Measurements from ENCODE around the gene TEX22. TPM values are rescaled to one million over a fixed set of nuclear protein-coding genes. Genes with fewer than 3 reads are reported as not detected.
A peak's percentile ranks its signal among the peaks of the same experiment; 100 is the strongest.
"Not testable (repeated sequence)": the region's sequence is repeated elsewhere in the genome, so short reads cannot be mapped to it uniquely, and the experiment has no call there.

The TEX22 gene
- total RNA-seq, 1 donor from 2014 or later: 5.7 TPM

DNA sequence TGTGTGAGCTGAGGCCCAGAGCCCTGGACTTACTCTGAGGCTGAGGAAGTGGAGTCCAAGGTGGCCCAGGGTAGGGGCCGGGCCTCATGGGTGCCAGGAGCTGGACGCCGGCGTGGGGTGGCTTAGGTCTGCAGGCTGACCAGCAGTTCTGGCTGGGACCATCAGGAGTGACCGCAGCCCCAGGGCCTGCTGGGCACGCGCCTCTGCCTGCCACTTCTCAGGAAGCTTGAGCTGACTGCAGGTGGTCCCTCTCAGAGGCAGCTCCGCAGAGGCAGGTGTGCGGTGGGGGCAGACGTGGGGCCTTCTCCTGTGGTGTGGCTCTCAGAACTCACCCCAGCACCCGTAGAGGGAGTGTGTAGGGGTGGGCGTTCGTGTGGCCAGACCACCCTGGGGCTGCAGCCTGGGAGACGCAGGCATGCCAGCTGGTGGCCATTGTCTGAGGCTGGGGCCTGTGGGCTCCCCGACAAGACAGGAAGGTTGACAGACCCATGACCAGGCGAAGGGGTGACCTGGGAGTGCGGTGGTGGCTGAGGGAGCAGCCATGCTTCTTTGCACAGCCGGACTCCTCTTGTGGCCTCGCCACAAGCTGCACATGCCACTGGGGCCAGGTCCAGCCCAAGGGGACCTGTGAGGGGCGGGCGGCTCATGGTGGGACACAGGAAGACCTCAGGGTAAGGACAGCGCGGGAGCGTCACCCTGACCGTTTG is 40.0 kb upstream of the TEX22 start:
- intact Hi-C loops (cut with micrococcal nuclease): no loop called here
- Mint-ChIP-seq H3K4me1 (no peaks in the 10 kb centered on the region), H3K27me3 (peaks cover 1% of the 10 kb centered on the region), H3K4me3 (no peak overlapping the region), H3K36me3 (ENCODE audit: low read depth) (no peaks in the 10 kb centered on the region), H3K27ac (no peak overlapping the region), H3K9me3 (no peaks in the 10 kb centered on the region)
- no peak for DNase-seq

DNA sequence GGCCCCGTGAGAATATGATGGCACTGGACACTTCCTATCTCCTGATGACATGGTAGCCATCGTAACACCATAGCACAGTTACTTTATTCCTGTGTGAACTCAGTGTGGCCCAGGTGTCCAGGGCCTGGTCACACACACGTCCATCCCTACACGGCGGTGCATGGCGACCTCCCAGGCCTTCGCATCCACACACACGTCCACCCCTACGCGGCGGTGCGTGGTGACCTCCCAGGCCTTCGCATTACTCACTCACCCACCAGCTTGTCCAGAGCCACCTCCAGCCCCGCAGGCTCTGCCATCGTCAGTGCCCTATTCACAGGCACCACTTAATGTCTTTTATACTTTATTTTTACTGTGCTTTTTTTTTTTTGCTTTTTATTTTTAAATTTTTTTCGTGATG is 39.4 kb upstream of the TEX22 start:
- Mint-ChIP-seq H3K36me3 (ENCODE audit: low read depth) (no peaks in the 10 kb centered on the region), H3K4me3 (no peak overlapping the region), H3K27ac (no peak overlapping the region), H3K4me1 (peaks cover 3% of the 10 kb centered on the region), H3K27me3 (peaks cover 8% of the 10 kb centered on the region), H3K9me3 (no peaks in the 10 kb centered on the region)
- no peak for DNase-seq
- intact Hi-C loops (cut with micrococcal nuclease): no loop called here

DNA sequence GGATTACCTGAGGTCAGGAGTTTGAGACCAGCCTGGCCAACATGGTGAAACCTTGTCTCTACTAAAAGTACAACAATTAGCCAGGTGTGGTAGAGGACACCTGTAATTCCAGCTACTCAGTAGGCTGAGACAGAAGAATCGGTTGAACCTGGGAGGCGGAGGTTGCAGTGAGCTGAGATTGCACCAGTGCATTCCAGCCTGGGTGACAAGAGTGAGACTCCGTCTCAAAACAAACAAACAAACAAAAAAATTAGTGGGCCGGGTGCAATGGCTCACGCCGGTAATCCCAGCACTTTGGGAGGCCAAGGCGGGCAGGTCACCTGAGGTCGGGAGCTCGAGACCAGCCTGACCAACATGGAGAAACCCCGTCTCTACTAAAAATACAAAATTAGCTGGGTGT is 36.9 kb upstream of the TEX22 start:
- H3K27ac Mint-ChIP-seq; H3K4me1 Mint-ChIP-seq; DNase-seq; H3K9me3 Mint-ChIP-seq; H3K4me3 Mint-ChIP-seq; intact Hi-C loops (cut with micrococcal nuclease); H3K36me3 Mint-ChIP-seq (ENCODE audit: low read depth); H3K27me3 Mint-ChIP-seq: not testable (repeated sequence)

DNA sequence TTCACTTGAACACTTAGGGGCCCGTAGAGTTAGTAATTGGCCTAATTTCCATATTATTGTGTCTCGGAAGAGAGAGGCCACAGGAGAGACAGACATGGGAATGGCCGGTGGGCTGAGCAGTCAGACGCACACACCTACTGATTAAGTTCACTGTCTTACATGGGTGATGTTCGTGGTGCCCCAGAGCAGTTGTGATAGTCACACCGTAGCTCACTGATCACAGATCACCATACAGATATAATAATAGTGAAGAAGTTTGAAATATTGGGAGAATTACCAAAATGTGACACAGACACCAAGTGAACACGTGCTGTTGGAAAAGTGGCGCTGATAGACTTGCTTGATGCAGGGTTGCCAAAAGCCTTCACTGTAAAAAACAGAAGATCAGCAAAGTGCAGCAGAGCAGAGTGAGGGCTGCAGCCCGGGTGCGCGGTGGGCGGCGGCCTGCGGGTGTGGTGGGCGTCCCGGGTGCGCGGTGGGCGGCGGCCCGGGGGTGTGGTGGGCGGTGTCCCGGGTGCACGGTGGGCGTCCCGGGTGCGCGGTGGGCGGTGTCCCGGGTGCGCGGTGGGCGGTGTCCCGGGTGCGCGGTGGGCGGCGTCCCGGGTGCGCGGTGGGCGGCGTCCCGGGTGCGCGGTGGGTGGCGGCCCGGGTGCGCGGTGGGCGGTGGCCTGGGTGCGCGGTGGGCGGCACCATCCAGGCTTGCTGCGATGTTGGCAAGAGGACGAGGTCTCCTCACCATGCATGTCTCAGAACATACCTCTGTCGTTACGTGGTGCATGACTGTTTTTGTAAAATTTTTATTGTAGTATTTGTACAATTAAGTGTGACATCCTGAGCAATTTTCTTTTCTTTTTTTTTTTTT is 34.3 kb upstream of the TEX22 start:
- Mint-ChIP-seq H3K27me3 (peaks cover 9% of the 10 kb centered on the region), H3K36me3 (ENCODE audit: low read depth) (no peaks in the 10 kb centered on the region), H3K4me3 (no peak overlapping the region), H3K9me3 (no peaks in the 10 kb centered on the region), H3K27ac (no peak overlapping the region), H3K4me1 (peaks cover 4% of the 10 kb centered on the region)
- intact Hi-C loops (cut with micrococcal nuclease): no loop called here
- peak; percentile 74 for DNase-seq

DNA sequence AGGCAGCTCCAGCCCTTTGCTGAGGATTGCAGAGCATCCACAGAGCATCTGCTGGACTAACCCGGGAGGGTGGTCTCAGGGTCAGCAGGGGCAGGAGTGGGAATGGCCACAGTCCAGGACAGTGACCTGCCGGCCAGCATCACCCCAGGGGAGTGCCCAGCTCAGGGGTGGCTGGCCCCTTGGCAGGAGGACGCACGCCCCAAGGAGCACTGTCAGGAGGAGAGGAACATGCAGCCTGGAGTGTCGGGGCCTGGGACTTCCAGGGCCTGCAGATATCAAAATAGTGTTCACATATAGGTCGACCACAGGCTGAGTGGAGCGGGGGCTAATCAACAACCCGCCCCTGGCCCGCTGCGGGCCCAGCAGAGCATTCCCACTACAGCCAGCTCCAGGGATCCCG is 33.2 kb upstream of the TEX22 start:
- Mint-ChIP-seq H3K27ac (no peak overlapping the region), H3K4me3 (no peak overlapping the region), H3K9me3 (no peaks in the 10 kb centered on the region), H3K36me3 (ENCODE audit: low read depth) (no peaks in the 10 kb centered on the region), H3K27me3 (peaks cover 9% of the 10 kb centered on the region), H3K4me1 (peaks cover 4% of the 10 kb centered on the region)
- intact Hi-C loops (cut with micrococcal nuclease): no loop called here
- DNase-seq: no peak

DNA sequence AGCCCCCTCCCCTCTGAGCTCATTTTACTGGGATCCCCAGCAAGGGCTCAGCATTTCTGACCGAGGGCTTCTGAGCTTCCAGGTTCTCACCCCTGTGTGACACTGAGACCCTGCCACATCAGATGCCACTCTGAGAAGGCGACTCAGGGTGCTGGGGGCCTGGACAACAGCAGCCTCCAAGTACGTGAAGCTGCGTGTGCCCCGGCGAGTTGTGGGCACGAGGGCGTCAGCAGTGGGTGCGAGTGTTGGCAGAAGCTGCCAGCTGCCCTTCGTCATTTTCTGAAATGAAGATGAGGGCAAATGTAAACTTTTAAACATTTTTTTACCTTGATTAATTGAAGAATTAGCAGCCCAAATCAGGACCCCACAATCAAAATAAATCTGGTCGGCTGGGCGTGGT is 32.7 kb upstream of the TEX22 start:
- no peaks in the 10 kb centered on the region for H3K9me3 Mint-ChIP-seq
- no peak overlapping the region for H3K27ac Mint-ChIP-seq
- H3K4me3 Mint-ChIP-seq: no peak overlapping the region
- peaks cover 9% of the 10 kb centered on the region for H3K27me3 Mint-ChIP-seq
- H3K4me1 Mint-ChIP-seq: peaks cover 5% of the 10 kb centered on the region
- DNase-seq: no peak
- intact Hi-C loops (cut with micrococcal nuclease): no loop called here
- no peaks in the 10 kb centered on the region for H3K36me3 Mint-ChIP-seq (ENCODE audit: low read depth)

DNA sequence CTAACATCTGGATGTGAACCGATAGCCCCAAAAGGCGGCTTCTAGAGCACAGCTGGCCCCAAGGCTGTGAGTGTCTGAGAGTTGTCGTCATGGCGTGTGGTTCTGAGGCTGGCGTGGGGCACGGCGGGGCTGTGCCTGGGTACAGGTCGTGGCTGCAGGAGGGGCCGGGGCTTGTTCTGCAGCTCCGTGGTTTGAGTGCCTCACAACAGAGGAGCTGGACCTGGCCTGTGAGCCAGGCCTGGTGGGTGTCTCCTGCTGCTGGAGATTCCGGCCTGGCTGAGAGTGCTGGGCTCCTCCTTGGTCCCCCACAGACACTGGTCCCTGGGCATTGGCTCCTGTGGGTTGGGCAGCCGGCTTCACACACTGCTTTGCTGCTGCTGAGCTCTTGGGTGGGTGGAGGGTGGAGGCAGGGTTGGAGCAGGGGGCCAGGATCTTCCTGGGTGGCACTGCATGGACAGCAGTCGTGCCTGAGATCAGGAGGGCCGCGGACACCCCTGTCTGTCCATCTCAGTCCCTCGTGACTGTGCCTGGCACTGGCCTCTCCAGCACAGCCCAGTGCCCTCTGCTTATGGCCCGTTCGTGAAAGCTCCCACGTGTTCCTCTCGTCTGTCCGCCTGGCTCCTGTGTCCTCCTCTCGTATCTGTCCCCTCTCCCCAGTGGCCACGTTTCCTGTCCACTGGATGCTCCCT is 31.8 kb upstream of the TEX22 start:
- H3K4me1 Mint-ChIP-seq: peaks cover 7% of the 10 kb centered on the region
- H3K36me3 Mint-ChIP-seq (ENCODE audit: low read depth): no peaks in the 10 kb centered on the region
- H3K27me3 Mint-ChIP-seq: peaks cover 9% of the 10 kb centered on the region
- H3K27ac Mint-ChIP-seq: no peak overlapping the region
- no peak for DNase-seq
- no peaks in the 10 kb centered on the region for H3K9me3 Mint-ChIP-seq
- H3K4me3 Mint-ChIP-seq: no peak overlapping the region
- intact Hi-C loops (cut with micrococcal nuclease): no loop called here

DNA sequence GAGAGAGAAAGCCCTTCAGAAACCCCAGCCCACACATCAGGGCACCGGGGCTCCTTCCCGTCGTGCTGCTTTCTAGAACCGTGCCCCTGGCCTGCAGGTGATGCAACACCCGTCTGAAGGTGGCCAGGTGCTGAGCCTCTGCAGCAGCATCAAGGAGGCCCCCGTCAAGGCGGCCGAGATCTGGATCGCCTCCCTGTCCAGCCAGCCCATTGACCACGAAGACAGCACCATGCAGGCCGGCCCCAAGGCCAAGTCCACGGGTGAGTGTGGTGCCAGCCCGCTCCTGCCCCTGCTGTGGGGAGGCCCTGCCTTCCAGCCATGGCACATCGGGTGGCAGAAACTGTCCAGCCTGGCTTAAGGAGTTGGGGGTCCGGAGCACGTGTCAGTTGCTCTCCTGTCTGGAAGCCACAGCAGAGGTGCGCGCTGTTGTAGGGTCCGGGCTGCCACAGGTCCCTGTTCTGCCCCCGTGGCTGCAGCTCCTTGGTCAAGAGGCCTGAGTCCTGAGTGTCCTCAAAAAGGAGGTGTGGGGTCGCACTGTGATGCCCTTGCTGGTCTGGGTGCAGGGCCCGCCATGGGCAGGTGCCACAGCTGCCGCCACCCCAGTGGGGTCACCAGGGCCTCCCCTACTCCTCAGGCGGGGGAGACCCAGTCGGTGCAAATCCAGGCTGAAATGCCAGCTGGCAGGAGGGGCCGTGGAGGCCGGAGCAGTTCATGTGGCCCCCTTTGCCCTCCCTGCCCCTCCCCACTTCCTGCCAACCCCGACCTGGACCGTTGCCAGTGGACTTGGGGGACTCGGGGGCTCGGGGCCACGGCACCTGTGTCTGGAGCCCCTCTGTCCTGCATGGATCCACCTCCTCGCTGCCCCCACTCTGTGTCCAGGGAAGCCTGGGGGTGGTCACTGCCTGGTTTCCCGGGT is 31.0 kb upstream of the TEX22 start:
- no peak overlapping the region for H3K27ac Mint-ChIP-seq
- no peak for DNase-seq
- peaks cover 7% of the 10 kb centered on the region for H3K4me1 Mint-ChIP-seq
- intact Hi-C loops (cut with micrococcal nuclease): no loop called here
- H3K4me3 Mint-ChIP-seq: no peak overlapping the region
- peaks cover 9% of the 10 kb centered on the region for H3K27me3 Mint-ChIP-seq
- no peaks in the 10 kb centered on the region for H3K9me3 Mint-ChIP-seq
- H3K36me3 Mint-ChIP-seq (ENCODE audit: low read depth): no peaks in the 10 kb centered on the region

DNA sequence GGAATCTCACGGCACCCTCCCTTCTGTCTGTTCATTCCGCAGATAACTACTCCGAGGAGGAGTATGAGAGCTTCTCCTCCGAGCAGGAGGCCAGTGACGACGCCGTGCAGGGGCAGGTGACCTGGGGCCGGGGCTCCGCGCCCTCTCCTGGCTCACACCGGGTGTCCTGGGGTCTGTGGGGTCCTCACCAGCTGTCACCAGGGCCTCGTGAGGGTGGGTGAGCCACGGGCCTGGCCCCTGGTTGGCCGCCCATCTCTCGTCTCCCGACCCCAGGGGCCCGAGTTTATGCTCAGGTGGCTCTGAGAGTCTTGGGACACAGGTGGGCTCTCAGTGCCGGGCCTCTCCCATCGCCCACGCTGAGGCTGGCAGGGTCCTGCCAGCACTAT is 30.3 kb upstream of the TEX22 start:
- peaks cover 7% of the 10 kb centered on the region for H3K4me1 Mint-ChIP-seq
- H3K27me3 Mint-ChIP-seq: peaks cover 9% of the 10 kb centered on the region
- no peak overlapping the region for H3K4me3 Mint-ChIP-seq
- intact Hi-C loops (cut with micrococcal nuclease): no loop called here
- H3K27ac Mint-ChIP-seq: no peak overlapping the region
- H3K9me3 Mint-ChIP-seq: no peaks in the 10 kb centered on the region
- H3K36me3 Mint-ChIP-seq (ENCODE audit: low read depth): no peaks in the 10 kb centered on the region
- no peak for DNase-seq

DNA sequence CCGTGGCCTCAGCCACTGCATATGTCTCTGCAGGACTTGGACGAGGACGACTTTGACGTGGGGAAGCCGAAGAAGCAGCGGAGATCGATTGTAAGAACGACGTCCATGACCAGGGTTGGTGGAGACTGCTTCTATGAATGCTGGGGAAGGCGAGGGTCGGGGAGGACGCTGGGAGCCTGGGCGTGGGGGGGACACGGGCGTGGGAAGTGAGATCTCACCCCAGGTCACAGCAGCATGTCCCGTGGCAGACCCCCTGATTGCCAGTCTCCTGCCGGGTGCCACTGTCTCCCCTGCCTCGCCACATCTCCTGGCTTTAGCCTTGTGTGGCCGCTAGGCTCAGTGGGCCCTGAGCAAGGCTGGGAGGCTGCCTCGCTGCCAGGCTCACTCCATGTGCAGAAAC is 29.9 kb upstream of the TEX22 start:
- Mint-ChIP-seq H3K27ac (no peak overlapping the region), H3K9me3 (no peaks in the 10 kb centered on the region), H3K27me3 (peaks cover 6% of the 10 kb centered on the region), H3K36me3 (ENCODE audit: low read depth) (no peaks in the 10 kb centered on the region), H3K4me1 (peaks cover 7% of the 10 kb centered on the region), H3K4me3 (no peak overlapping the region)
- intact Hi-C loops (cut with micrococcal nuclease): no loop called here
- no peak for DNase-seq

DNA sequence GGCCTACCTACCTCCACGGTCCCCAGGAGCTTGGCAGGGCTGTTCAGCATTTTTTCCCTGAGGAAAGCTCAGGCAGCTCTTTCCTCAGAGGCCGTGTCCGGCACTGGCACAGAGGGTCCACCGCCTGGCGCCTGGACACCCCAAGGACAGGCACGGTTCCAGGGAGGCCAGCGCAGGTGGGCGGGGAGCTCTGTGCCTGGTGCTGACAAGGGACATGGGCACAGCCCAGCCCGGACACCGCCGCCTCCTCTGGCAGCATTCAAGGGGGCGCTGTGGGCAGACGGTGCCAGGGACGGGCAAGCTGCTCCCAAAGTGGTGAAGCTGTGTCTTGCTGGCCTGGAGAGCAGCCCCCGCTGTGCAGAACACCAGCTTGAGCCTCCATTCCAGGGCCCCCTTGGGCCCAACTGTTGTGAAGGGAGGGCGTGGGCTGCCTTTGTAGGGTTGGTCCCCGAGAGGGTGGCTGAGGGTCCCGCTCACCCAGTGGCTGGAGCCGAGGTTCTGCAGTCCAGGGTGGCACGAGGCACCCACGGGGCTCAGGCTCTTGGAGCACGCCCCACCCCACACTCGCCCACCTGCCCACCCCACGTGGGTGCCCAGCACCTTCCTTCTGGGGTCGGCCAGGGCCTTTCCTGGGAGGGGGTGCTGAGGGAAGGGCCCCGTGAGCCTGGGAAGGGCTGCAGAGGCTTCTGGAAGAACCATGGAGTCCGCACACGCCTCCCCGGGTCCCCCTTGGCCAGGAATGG is 29.3 kb upstream of the TEX22 start:
- peaks cover 4% of the 10 kb centered on the region for H3K4me1 Mint-ChIP-seq
- H3K27me3 Mint-ChIP-seq: no peaks in the 10 kb centered on the region
- intact Hi-C loops (cut with micrococcal nuclease): no loop called here
- no peaks in the 10 kb centered on the region for H3K9me3 Mint-ChIP-seq
- no peak overlapping the region for H3K4me3 Mint-ChIP-seq
- H3K27ac Mint-ChIP-seq: no peak overlapping the region
- no peak for DNase-seq
- no peaks in the 10 kb centered on the region for H3K36me3 Mint-ChIP-seq (ENCODE audit: low read depth)

DNA sequence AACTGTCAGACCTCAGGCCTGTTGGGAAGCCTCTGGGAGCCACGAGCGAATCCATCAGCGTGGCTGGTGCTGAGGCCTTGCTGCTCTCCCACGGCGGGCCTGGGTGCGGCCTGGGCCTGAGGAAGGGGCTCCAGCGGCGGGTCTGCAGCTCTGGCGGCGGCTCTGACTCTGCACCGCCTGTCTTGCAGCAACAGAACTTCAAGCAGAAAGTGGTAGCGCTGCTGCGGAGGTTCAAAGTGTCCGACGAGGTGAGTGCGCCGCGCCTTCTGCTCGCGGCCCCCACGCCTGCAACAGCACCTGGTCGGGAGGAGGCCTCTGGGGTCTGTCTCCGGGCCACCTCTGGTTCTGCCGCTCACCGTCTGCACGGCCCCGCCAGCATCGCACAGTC is 28.7 kb upstream of the TEX22 start:
- Mint-ChIP-seq H3K27me3 (no peaks in the 10 kb centered on the region), H3K9me3 (no peaks in the 10 kb centered on the region), H3K4me1 (peaks cover 4% of the 10 kb centered on the region), H3K4me3 (no peak overlapping the region), H3K36me3 (ENCODE audit: low read depth) (no peaks in the 10 kb centered on the region), H3K27ac (no peak overlapping the region)
- intact Hi-C loops (cut with micrococcal nuclease): loop anchor here (2.0 kb wide), 3 partner anchors 45 to 159 kb away; no protein-coding TSS in a partner anchor
- DNase-seq: no peak

DNA sequence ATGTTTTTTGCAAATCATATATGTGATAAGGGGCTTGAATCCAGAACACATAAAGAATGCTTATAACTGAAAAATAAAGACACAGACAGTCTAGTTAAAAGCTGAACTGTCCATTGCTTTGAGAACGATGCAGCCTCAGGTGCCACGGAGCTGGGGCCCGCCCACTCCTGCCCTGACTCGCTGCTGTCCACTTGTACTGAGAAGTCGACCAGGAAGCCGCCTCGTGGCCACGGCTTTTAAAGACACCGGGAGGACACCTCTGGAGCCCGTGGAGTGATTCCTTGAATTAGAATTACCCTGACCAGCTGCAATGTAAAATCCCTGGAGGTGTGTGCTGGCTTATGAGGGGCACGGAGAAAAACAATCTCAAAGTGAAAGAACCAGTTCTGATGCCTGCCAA is 23.9 kb upstream of the TEX22 start:
- H3K4me1 Mint-ChIP-seq: peaks cover 13% of the 10 kb centered on the region
- peaks cover 3% of the 10 kb centered on the region for H3K36me3 Mint-ChIP-seq (ENCODE audit: low read depth)
- H3K9me3 Mint-ChIP-seq: no peaks in the 10 kb centered on the region
- H3K27me3 Mint-ChIP-seq: no peaks in the 10 kb centered on the region
- no peak overlapping the region for H3K27ac Mint-ChIP-seq
- no peak overlapping the region for H3K4me3 Mint-ChIP-seq
- intact Hi-C loops (cut with micrococcal nuclease): no loop called here
- DNase-seq: no peak

All from activated CD4-positive, alpha-beta T cell treated with anti-CD3 and anti-CD28 coated beads, Interleukin-2, amount 10 ng/mL, durations not matched to agents 24 days and 14 days (primary cell).